Measurements from ENCODE around the gene SBNO1. TPM values are rescaled to one million over a fixed set of nuclear protein-coding genes. Genes with fewer than 3 reads are reported as not detected.
A peak's percentile ranks its signal among the peaks of the same experiment; 100 is the strongest.

The SBNO1 gene
- total RNA-seq, 1 experiment from 2014 or later = 58.6 TPM

GRCh38 chr12:123289911-123290310 is 74.7 kb downstream of the SBNO1 start:
- CTCF ChIA-PET = no interaction called here
- Histone ChIP-seq H3K4me1 (ENCODE audit: insufficient read depth, low read length, poor library complexity, severe bottlenecking) (no peaks in the 10 kb centered on the region), H3K36me3 (ENCODE audit: insufficient read depth, low read length, poor library complexity, severe bottlenecking) (peaks cover 28% of the 10 kb centered on the region), H3K27me3 (replicated peaks; ENCODE audit: insufficient read depth, low read depth, low read length, poor library complexity) (no peaks in the 10 kb centered on the region), H3K27ac (ENCODE audit: low read depth, low read length, poor library complexity, severe bottlenecking) (no peak overlapping the region), H3K9me3 (ENCODE audit: low read depth, low read length, poor library complexity, severe bottlenecking) (no peaks in the 10 kb centered on the region), H3K4me3 (ENCODE audit: low read depth, low read length, poor library complexity, severe bottlenecking) (no peak overlapping the region)
- POLR2A ChIA-PET (ENCODE audit: low non-redundant PET) = no interaction called here
- no peak for DNase-seq (ENCODE audit: low spot score)
- BruUV-seq (replicated peaks) = no TSS peak
- TF ChIP-seq EZH2 (IDR thresholded peaks at IDR 0.05; ENCODE audit: borderline replicate concordance, low read depth, low read length, poor library complexity, severe bottlenecking) = no peak
- TF ChIP-seq CTCF (conservative IDR thresholded peaks at IDR 0.05; ENCODE audit: low read depth, low read length) = no peak
- intact Hi-C loops (cut with micrococcal nuclease; ENCODE audit: unreplicated experiment) = no loop called here

GRCh38 chr12:123288751-123289346 is 75.8 kb downstream of the SBNO1 start:
- Histone ChIP-seq H3K9me3 (ENCODE audit: low read depth, low read length, poor library complexity, severe bottlenecking) (no peaks in the 10 kb centered on the region), H3K4me1 (ENCODE audit: insufficient read depth, low read length, poor library complexity, severe bottlenecking) (no peaks in the 10 kb centered on the region), H3K27me3 (replicated peaks; ENCODE audit: insufficient read depth, low read depth, low read length, poor library complexity) (no peaks in the 10 kb centered on the region), H3K4me3 (ENCODE audit: low read depth, low read length, poor library complexity, severe bottlenecking) (no peak overlapping the region), H3K27ac (ENCODE audit: low read depth, low read length, poor library complexity, severe bottlenecking) (no peak overlapping the region), H3K36me3 (ENCODE audit: insufficient read depth, low read length, poor library complexity, severe bottlenecking) (peaks cover 18% of the 10 kb centered on the region)
- DNase-seq (ENCODE audit: low spot score) = no peak
- ChIA-PET CTCF (no interaction called here), POLR2A (ENCODE audit: low non-redundant PET) (no interaction called here)
- intact Hi-C loops (cut with micrococcal nuclease; ENCODE audit: unreplicated experiment) = no loop called here
- TF ChIP-seq CTCF (conservative IDR thresholded peaks at IDR 0.05; ENCODE audit: low read depth, low read length) = no peak
- TF ChIP-seq EZH2 (IDR thresholded peaks at IDR 0.05; ENCODE audit: borderline replicate concordance, low read depth, low read length, poor library complexity, severe bottlenecking) = no peak
- BruUV-seq (replicated peaks) = no TSS peak

- no peak overlapping the region for H3K27ac ChIP-seq (ENCODE audit: low read depth, low read length, poor library complexity, severe bottlenecking)
- CTCF ChIA-PET = no interaction called here
- no peaks in the 10 kb centered on the region for H3K9me3 ChIP-seq (ENCODE audit: low read depth, low read length, poor library complexity, severe bottlenecking)
- TF ChIP-seq EZH2 (IDR thresholded peaks at IDR 0.05; ENCODE audit: borderline replicate concordance, low read depth, low read length, poor library complexity, severe bottlenecking) (no peak), CTCF (conservative IDR thresholded peaks at IDR 0.05; ENCODE audit: low read depth, low read length) (no peak)
- POLR2A ChIA-PET (ENCODE audit: low non-redundant PET) = no interaction called here
- intact Hi-C loops (cut with micrococcal nuclease; ENCODE audit: unreplicated experiment) = no loop called here
- peaks cover 6% of the 10 kb centered on the region for H3K36me3 ChIP-seq (ENCODE audit: insufficient read depth, low read length, poor library complexity, severe bottlenecking)
- no peak overlapping the region for H3K4me3 ChIP-seq (ENCODE audit: low read depth, low read length, poor library complexity, severe bottlenecking)
- no peaks in the 10 kb centered on the region for H3K27me3 ChIP-seq (replicated peaks; ENCODE audit: insufficient read depth, low read depth, low read length, poor library complexity)
- peak; percentile 21 for DNase-seq (ENCODE audit: low spot score)
- no TSS peak for BruUV-seq (replicated peaks)
- H3K4me1 ChIP-seq (ENCODE audit: insufficient read depth, low read length, poor library complexity, severe bottlenecking) = no peaks in the 10 kb centered on the region
Measured at GRCh38 chr12:123286652-123287373, 77.8 kb downstream of the SBNO1 start.

Measured in A673 (cell line).